ENCODE results near the gene SPATS1. TPM values are rescaled to one million over a fixed set of nuclear protein-coding genes. Genes with fewer than 3 reads are reported as not detected.
A peak's percentile ranks its signal among the peaks of the same experiment; 100 is the strongest.

Gene SPATS1
- total and polyA plus RNA-seq, 2 of the 4 experiments (the other 2 are of a cell fraction) = not detected

DNA sequence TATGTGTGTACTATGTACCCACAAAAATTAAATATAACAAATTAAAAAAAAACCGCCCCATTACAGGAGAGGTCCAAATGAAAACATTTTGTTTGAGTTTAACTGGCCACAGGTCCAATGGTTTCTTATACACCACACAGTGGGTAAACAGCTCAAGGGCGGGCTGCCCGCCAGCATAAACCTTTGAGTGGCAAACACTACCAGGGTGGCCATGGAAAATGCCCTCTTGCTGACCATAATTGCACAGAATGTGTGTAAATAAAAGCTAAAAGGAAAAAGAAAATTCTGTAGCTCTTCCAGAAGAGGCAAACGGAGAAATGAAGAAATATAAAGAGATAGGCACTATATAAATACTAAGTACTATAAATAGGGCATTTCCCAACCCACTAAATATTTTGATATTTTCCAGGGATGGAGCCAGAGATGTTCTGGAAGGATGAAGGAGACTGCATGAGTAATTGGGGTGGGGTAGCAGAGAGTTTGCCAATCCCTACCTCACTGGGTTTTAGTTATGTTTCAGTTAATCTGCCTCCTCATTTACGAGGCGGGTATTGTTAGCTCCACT is 44.0 kb downstream of the SPATS1 start:
- Histone ChIP-seq H3K9me1 (ENCODE audit: insufficient read depth, low read length) (peaks cover 6% of the 10 kb centered on the region), H3K9ac (ENCODE audit: low read depth, low read length) (no peak overlapping the region; the same call in 1 of the 2 replicates), H3K4me3 (ENCODE audit: insufficient read depth, low read depth, low read length) (peak overlapping the region; percentile 73), H3K4me1 (ENCODE audit: control insufficient read depth, insufficient read depth, low read length) (peaks cover 4% of the 10 kb centered on the region; the same call in 1 of the 2 replicates), H3K4me2 (ENCODE audit: low read depth, low read length) (peak overlapping the region; percentile 96), H3K27ac (ENCODE audit: insufficient read depth, low read length) (no peak overlapping the region), H4K8ac (ENCODE audit: low read depth in 2 of 2, low read length in 2 of 2) (peak overlapping the region; percentile 78 to 95; a peak in 3 of 4 replicates), H4K91ac (ENCODE audit: insufficient read depth, low read depth, low read length) (no peak overlapping the region), H4K5ac (ENCODE audit: low read depth, low read length) (peak overlapping the region; percentile 91), H3K18ac (ENCODE audit: low read depth, low read length) (peak overlapping the region; percentile 21; the same call in 1 of the 2 replicates), H3K9me3 (ENCODE audit: control insufficient read depth, insufficient read depth, low read length) (no peaks in the 10 kb centered on the region), H2AFZ (replicated peaks; ENCODE audit: low read length, poor library complexity) (peak overlapping the region; percentile 82), H2BK15ac (ENCODE audit: low read depth, low read length) (no peak overlapping the region), H4K20me1 (ENCODE audit: insufficient read depth, low read length) (peaks cover 16% of the 10 kb centered on the region), H2AK9ac (replicated peaks; ENCODE audit: low read depth, low read length, poor library complexity) (no peak overlapping the region), H3K56ac (ENCODE audit: extremely low read depth, insufficient read depth, low read length) (no peak overlapping the region; the same call in 1 of the 2 replicates), H3K14ac (replicated peaks; ENCODE audit: low read depth, low read length) (peak overlapping the region; percentile 73; the same call in 1 of the 2 replicates), H3K4ac (ENCODE audit: low read depth, low read length) (peak overlapping the region; percentile 69; the same call in 1 of the 2 replicates), H3K23ac (ENCODE audit: low read depth, low read length) (no peak overlapping the region), H3K36me3 (ENCODE audit: control insufficient read depth, insufficient read depth, low read length) (peaks cover 4% of the 10 kb centered on the region), H2BK120ac (ENCODE audit: low read depth, low read length) (no peak overlapping the region), H3K27me3 (ENCODE audit: control insufficient read depth, insufficient read depth, low read length) (peaks cover 9% of the 10 kb centered on the region), H2BK20ac (ENCODE audit: low read depth, low read length) (no peak overlapping the region), H2AK5ac (ENCODE audit: low read depth, low read length) (no peak overlapping the region), H2BK5ac (ENCODE audit: low read depth, low read length, poor library complexity, severe bottlenecking) (peak overlapping the region; percentile 83), H3K79me1 (ENCODE audit: low read depth in 1 of 2, low read length in 2 of 2) (peaks cover 13 to 34% of the 10 kb centered on the region in 2 experiments)
- dilution Hi-C loops (cut with HindIII; ENCODE audit: low sequenced_read_pairs, unreplicated experiment) (no loop called here), intact Hi-C loops (cut with micrococcal nuclease) (no loop called here), in situ Hi-C loops (cut with MboI; ENCODE audit: low sequenced_read_pairs) (no loop called here)
- no peak for DNase-seq
- ChIA-PET POLR2A (ENCODE audit: unreplicated experiment) (no interaction called here), CTCF (interaction anchor here (1.6 kb wide), 1 partner anchor 11 kb away, joined by 4 read pairs; no protein-coding TSS in a partner anchor)
- WGBS, 2 experiments (ENCODE audit: extremely low coverage in 2 of 2, insufficient read length in 1 of 2) = no CpG with 5 or more reads among the region's 6 CpGs
- no TSS peak for BruUV-seq (replicated peaks)
- no peak for TF ChIP-seq POLR2A (IDR thresholded peaks at IDR 0.05; ENCODE audit: low read depth, low read length)
- no peak for TF ChIP-seq SMC3 (IDR thresholded peaks at IDR 0.05; ENCODE audit: low read depth, low read length)
- TF ChIP-seq, protein P1, sequence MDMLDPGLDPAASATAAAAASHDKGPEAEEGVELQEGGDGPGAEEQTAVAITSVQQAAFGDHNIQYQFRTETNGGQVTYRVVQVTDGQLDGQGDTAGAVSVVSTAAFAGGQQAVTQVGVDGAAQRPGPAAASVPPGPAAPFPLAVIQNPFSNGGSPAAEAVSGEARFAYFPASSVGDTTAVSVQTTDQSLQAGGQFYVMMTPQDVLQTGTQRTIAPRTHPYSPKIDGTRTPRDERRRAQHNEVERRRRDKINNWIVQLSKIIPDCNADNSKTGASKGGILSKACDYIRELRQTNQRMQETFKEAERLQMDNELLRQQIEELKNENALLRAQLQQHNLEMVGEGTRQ (IDR thresholded peaks at IDR 0.05; ENCODE audit: low read depth, low read length) = no peak
- TF ChIP-seq MAZ (IDR thresholded peaks at IDR 0.05; ENCODE audit: borderline replicate concordance, low read depth, low read length) = no peak
- no peak for TF ChIP-seq BHLHE40 (IDR thresholded peaks at IDR 0.05; ENCODE audit: low read depth, low read length)
- TF ChIP-seq, protein P2, sequence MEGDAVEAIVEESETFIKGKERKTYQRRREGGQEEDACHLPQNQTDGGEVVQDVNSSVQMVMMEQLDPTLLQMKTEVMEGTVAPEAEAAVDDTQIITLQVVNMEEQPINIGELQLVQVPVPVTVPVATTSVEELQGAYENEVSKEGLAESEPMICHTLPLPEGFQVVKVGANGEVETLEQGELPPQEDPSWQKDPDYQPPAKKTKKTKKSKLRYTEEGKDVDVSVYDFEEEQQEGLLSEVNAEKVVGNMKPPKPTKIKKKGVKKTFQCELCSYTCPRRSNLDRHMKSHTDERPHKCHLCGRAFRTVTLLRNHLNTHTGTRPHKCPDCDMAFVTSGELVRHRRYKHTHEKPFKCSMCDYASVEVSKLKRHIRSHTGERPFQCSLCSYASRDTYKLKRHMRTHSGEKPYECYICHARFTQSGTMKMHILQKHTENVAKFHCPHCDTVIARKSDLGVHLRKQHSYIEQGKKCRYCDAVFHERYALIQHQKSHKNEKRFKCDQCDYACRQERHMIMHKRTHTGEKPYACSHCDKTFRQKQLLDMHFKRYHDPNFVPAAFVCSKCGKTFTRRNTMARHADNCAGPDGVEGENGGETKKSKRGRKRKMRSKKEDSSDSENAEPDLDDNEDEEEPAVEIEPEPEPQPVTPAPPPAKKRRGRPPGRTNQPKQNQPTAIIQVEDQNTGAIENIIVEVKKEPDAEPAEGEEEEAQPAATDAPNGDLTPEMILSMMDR (conservative IDR thresholded peaks at IDR 0.05; ENCODE audit: low read depth, low read length) = no peak
- TF ChIP-seq RAD21 (IDR thresholded peaks at IDR 0.05; ENCODE audit: low read length) = no peak
- no peak for TF ChIP-seq NFE2L2 (IDR thresholded peaks at IDR 0.05; ENCODE audit: low read depth, low read length)
- ATAC-seq (ENCODE audit: low read depth) = no peak
